SHP77 treated with DMSO at 0.1 percent for 48 hours (cell line): ENCODE measurements around the gene B3GLCT.

Source experiments
- DNase-seq: peaks from one replicate; lab custom pipeline; 2025; lab: John Stamatoyannopoulos, UW

B3GLCT gene

GRCh38 chr13:31223640-31224039 is 23.9 kb downstream of the B3GLCT start:
- DNase-seq: no peak

- no peak for DNase-seq
Measured at GRCh38 chr13:31224174-31224669, 24.4 kb downstream of the B3GLCT start.

- DNase-seq: no peak
Measured at GRCh38 chr13:31224963-31225559, 25.3 kb downstream of the B3GLCT start.

GRCh38 chr13:31225998-31226675 is 26.4 kb downstream of the B3GLCT start:
- no peak for DNase-seq

- DNase-seq: no peak
Measured at GRCh38 chr13:31227063-31227462, 27.3 kb downstream of the B3GLCT start.

GRCh38 chr13:31227870-31228269 is 28.1 kb downstream of the B3GLCT start:
- DNase-seq: no peak

- no peak for DNase-seq
Measured at GRCh38 chr13:31234729-31235128, 35.0 kb downstream of the B3GLCT start.

GRCh38 chr13:31236211-31236786 is 36.5 kb downstream of the B3GLCT start:
- no peak for DNase-seq

GRCh38 chr13:31240921-31241320 is 41.1 kb downstream of the B3GLCT start:
- no peak for DNase-seq

- DNase-seq: no peak
Measured at GRCh38 chr13:31242367-31242766, 42.6 kb downstream of the B3GLCT start.

- DNase-seq: no peak
Measured at GRCh38 chr13:31242916-31243315, 43.1 kb downstream of the B3GLCT start.

GRCh38 chr13:31245598-31246373 is 46.0 kb downstream of the B3GLCT start:
- no peak for DNase-seq

- no peak for DNase-seq
Measured at GRCh38 chr13:31246918-31247317, 47.1 kb downstream of the B3GLCT start.

- DNase-seq: no peak
Measured at GRCh38 chr13:31248361-31248760, 48.6 kb downstream of the B3GLCT start.

- DNase-seq: no peak
Measured at GRCh38 chr13:31248965-31249539, 49.3 kb downstream of the B3GLCT start.

- no peak for DNase-seq
Measured at GRCh38 chr13:31250435-31250834, 50.7 kb downstream of the B3GLCT start.

GRCh38 chr13:31261241-31261640 is 61.5 kb downstream of the B3GLCT start:
- no peak for DNase-seq

GRCh38 chr13:31263346-31263745 is 63.6 kb downstream of the B3GLCT start:
- no peak for DNase-seq

GRCh38 chr13:31264151-31264550 is 64.4 kb downstream of the B3GLCT start:
- no peak for DNase-seq

- no peak for DNase-seq
Measured at GRCh38 chr13:31267126-31267784, 67.5 kb downstream of the B3GLCT start.

- no peak for DNase-seq
Measured at GRCh38 chr13:31274390-31274789, 74.6 kb downstream of the B3GLCT start.

GRCh38 chr13:31276421-31276820 is 76.6 kb downstream of the B3GLCT start:
- DNase-seq: no peak
